GM20431 (cell line): ENCODE data around the gene HS3ST6.
"Not testable (repeated sequence)": the region's sequence is repeated elsewhere in the genome, so short reads cannot be mapped to it uniquely, and the experiment has no call there.

ENCODE experiments used
- in situ Hi-C: fragments of 300-500 bp; cut with MseI, MboI; formaldehyde crosslinking; loops from one replicate; pipeline ENCODE4 v1.15.0; 2020; ENCODE audit warnings: low sequenced_read_pairs; ENCODE audit not compliant: unreplicated experiment

HS3ST6 gene

DNA sequence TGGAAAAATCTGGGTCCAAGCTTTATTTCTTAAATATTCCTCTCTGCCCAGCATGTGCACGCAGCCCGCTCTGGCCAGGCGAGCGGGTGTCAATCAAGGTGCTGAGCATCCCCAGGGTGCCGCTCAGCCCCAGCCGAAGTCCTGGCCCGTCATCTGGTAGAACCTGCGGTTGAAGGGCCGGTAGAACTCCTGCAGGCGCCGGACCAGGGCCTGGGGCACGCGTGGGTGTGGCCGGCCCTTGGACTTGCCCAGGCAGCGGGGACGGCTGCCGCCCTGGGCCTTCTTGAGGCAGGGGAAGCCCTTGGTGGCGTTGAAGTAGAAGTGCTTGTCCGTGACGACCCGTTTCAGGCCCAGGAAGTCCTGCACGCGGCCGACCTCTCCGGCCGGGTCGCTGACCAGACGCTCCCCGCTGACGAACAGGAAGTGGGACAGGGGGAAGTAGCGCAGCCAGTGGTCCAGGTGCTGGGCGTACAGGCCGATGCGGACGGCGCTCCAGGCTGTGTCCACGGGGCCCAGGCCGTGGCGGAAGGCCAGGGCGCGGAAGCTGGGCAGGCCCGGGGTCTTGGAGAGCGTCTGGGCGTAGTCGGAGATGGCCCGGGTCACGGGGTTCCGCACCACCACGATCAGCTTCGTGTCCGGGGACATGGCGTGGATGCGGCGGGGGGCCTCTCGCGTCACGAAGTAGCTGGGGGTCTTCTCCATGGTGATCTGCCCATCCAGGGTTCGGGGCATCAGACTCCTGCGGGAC is 6.6 kb downstream of the HS3ST6 start:
- in situ Hi-C loops, result no loop called here

DNA sequence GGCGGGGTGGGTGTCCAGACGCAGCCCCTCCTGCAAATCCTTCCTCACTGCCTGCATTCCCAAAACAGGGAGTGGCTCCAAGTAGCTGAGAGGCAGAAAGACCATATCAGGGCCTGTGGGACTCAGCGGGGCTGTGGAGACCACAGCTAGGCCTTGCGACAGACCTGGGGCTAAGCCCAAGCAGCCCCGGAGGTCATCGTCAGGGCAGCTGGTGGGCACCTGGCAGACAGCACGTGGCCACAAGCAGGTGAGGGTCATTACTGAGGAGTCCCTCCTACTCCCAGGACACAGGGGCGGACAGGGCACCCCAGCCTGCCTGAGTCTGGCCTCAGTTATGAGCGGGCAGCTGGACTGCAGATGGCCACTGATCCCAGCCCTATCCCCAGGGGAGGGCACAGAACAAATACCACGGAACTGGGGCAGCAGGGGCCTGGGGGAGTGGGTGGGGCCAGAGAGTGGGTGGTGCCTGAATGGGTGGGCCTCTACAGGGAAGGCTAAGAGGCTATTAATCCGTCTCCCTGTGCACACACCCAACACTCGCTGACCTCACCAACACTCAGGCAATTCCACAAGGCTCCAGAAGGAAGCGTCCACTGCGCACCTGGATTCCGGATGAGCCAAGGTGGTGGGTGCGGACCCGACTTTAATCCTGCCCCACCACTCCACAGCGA is 8.5 kb downstream of the HS3ST6 start:
- in situ Hi-C loops, result no loop called here

DNA sequence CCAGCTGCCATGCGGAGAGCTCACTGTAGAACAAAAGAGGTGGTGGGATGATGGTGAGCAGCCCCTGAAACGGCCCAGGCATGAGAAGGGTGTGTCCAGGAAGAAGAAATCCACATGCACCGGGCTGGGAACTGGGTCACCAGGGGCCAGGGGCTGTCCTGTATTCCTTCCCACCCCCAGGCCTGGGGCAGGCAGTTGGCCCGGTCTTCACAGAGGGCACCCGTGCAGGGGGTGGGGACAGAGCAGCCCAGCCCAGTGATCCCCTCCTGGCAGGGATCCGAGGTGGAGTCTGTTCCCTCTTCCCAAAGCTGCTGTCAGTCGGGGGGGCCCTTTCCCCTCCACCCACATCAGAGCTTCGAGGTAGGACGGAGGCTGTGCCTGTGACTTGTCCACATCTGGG is 9.2 kb downstream of the HS3ST6 start:
- in situ Hi-C loops, result no loop called here

DNA sequence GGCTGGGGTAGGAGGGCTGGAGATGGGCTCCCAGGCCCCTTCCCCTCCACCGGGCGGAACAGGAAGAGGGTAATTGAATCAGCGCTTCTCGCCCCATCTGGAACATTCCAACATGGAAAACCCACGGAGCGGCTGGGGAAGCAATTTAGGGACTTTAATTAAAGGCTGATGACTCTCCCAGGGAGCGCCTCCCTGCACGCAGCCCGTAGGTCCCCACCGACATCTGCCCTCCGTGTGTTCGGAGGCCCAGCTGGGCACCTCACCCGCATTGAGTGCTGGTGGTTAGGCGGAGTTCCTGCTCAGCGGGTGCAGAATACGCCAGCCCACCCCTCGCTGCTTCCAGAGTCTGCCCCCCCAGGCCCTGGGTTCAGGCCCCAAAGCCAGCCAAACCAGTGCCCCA is 10.0 kb downstream of the HS3ST6 start:
- in situ Hi-C loops, result no loop called here

DNA sequence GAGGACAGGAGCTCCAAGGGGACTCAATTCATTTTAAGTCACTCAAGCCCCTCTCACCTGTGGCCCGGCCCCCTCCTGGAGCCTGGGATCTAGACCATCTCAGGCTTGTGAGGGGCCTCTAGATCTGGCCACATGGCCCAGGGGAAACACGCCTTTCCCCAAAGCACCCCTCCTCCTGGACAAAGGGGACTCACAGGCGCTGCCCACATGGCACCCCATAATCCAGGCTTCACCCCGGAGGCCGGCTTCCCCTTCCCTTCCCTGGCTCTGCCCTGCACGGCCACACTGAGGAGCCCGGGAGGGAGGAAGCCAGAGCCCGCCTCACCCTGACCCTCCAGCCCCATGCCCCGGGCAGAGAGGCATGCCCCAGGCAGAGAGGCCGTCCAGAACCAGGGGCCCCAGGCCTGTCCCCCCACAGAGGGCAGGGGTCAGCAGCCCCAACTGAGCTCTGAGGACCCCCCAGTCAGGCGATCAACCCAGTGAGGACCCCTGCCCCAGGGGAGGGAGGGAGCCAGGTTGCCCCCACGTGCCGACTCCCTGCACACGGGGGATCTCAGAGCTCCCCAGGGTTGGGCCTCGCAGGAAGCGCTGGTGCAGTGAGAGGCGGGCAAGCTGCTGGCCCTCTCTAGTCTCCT is 10.9 kb downstream of the HS3ST6 start:
- in situ Hi-C loops, result no loop called here

DNA sequence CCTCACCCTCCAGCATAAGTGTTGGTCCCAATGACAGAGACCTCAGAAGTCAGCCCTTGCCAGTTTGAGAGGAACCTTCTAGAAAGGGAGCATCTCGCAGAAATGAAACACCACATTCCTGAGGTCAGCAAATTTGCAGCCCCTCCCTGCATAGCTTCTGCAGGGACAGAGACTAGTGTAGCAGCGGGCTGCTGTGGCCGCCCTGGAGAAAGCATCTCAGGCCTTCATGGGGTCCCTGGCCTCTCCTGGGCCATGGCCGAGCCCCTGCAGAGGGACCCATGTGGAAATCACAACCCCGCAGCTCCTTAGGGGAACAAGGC is 11.4 kb downstream of the HS3ST6 start:
- in situ Hi-C loops, result no loop called here

DNA sequence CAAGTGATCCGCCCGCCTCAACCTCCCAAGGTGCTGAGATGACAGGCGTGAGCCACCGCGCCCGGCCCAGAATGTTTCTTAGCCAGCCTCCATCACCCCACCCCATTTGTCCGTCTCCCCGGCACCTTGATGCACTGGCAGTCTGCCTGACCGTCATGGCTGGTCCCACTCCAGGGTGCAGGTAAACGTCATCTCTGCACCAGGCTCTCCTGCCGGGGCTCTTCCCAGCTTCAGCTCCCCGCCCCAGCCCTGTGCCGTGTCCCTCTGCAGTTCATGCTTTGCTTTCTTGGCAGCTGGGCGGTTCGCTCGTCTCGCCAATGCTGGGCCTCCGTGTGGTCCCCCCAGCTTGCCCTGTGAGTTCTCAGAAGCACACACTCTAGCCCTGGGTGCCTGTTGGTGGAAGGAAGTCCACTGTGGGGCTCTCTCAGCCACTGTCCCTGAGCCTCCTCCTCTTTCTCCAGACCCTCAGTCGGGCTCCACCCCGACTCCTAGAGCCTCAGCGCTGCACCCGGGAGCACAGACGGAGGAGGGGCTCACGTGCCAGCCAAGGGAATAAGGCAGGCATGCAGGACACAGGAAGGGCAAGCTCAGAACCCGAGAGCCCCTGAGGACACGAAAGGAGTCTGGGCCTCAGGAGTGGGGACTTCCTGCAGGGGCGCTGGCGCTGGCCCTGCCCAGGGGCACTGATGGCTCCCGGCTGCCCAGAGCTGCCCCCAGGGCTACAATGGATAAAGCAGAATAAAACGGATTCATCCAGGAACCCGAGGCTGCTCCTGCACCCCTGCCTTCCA is 12.0 kb downstream of the HS3ST6 start:
- in situ Hi-C loops, result no loop called here

DNA sequence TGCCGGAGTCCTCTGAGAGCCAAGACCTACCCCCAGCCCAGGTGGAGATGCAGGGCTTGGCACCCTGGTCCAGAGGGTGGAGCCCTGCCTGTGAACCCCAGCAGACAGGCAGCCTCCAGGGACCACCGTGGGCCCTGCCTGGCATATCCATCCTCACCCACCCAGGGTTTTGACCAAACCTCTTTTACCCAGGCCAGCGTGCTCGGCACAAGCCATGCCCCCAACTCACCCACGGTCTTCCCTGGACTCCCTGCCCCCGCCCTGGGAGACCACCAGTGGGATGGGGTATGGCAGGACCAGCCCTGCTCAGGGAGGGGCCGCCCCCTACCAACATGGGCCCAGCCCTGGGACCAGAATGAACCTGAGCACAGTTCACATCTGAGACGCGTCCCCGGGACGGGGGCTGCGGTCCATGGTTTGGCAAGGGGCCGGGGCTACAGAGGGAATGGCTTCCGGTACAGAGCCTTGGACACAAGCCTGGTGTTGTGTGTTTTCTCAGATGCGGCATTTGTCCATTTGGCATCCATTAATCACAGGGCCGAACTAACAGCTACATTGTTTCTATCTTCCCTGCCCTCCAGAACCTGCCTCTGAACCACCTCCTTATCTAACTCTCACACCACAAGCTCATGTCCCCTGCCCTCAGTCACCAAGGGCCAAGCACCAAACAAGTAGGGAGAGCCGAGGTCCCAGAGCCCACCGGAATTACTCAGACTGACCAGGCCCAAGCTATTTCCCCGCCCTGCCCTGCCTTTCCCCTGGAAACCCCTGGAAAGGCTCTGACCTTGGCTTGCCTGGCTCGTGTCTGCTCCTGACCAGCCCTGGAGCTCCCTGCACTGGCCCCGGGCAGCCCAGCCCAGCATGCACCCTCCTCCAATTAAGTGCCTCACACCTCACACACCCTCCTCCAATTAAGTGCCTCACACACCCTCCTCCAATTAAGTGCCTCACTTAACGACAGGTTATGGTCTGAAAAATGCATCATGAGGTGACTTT is 14.1 kb downstream of the HS3ST6 start:
- in situ Hi-C loops, result no loop called here

DNA sequence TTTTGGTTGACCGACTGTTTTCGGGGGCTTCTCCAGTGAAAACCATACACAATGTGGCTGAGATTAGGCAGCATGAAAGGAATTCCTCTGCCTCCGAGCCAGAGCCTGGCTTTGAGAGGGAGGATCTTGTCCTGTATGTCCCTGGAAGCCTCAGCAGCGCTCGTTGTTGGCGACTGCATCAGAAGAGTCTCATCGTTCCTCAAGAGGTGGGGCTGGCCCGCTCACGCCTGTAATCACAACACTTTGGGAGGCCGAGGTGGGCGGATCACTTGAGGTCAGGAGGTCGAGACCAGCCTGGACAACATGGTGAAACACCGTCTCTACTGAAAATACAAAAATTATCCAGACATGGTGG is 15.0 kb downstream of the HS3ST6 start:
- in situ Hi-C loops, result no loop called here

DNA sequence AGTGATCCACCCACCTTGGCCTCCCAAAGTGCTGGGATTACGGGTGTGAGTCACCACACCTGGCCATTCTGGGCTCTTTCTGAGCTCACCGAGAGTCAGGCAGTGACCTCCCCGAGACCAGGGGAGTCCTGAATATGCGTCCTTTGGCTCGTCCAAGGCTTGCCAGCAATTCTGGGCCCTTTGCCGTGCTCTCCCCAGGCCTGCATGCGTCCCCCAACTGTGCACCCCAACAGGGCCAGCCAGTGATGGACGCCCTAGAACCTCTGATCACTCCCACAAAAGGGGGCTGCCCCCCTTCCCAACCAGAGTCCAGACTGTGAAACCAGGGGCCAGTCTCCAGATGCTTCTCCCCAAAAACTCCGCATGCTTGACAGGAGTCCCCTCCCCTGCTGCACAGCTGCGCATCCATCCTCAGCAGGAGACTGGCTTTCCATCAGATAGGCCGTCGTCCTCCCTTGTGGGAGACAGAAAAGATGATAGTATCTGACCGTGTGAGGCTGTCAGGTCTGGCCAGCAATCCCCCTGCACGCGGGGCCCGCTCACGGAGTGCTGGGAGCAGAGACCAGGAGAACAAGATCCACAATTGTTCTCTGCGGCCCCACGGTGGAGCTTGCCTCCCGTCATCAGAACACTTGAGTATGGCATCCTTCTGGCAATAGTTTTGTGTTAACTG is 15.5 kb downstream of the HS3ST6 start:
- in situ Hi-C loops, result no loop called here

DNA sequence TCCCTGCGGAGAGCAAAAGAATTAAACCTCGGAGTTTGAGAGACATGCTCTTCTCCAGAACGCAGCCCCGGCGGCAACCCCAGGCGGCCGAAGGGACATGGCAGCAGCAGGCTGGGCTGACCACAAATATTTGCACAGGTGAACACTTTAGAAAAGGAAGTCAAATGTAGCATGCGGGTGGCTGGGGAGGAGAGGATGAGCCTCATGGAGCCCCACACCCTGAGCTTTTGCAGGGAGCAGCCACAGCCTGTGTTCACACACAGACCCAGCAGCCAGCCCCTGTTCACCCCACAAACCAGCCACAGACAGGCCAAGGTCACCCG is 17.8 kb downstream of the HS3ST6 start:
- in situ Hi-C loops, result no loop called here

DNA sequence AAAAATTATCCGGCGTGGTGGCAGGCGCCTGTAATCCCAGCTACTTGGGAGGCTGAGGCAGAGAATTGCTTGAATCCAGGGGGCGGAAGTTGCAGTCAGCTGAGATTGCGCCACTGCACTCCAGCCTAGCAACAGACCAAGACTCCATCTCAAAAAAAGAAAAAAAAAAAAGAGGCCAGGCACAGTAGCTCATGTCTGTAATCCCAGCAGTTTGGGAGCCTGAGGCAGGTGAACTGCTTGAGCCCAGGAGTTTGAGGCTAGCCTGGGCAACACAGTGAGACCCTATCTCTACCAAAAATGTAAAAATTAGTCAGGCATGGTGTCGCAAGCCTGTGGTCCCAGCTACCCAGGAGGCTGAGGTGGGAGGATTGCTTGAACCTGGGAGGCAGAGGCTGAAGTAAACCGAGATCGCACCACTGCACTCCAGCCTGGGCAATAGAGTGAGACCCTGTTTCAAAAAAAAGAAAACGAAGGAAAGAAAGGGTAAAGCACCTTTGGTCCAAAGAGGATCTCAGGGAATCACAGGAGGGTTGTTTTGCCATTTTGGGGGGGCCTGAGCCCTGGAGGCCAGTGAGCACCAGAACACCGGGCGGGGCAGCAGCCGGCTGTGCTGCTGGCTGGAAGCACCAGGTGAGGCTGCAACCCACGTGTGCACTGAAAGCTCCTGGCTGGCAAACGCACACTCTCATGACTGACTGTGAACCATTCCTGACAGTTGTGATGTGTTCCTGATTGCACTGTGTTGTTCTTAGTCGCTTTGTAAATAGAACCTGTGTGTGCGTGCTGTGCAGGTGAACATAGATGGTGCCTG is 18.4 kb downstream of the HS3ST6 start:
- in situ Hi-C loops, result no loop called here

DNA sequence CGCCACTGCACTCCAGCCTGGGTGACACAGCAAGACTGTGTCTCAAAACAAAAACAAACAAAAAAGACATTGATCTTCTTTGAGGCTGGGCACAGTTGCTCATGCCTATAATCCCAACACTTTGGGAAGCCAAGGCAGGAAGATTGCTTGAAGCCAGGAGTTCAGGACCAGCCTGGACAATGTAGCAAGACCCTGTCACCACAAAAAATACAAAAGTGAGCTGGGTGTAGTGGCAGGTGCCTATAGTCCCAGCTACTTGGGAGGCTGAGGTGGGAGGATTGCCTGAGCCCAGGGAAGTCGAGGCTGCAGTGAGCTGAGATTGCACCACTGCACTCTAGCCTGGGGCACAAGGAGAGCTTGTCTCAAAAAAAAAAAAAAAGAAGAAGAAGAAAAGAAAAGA is 20.5 kb downstream of the HS3ST6 start:
- in situ Hi-C loops, result not testable (repeated sequence)

DNA sequence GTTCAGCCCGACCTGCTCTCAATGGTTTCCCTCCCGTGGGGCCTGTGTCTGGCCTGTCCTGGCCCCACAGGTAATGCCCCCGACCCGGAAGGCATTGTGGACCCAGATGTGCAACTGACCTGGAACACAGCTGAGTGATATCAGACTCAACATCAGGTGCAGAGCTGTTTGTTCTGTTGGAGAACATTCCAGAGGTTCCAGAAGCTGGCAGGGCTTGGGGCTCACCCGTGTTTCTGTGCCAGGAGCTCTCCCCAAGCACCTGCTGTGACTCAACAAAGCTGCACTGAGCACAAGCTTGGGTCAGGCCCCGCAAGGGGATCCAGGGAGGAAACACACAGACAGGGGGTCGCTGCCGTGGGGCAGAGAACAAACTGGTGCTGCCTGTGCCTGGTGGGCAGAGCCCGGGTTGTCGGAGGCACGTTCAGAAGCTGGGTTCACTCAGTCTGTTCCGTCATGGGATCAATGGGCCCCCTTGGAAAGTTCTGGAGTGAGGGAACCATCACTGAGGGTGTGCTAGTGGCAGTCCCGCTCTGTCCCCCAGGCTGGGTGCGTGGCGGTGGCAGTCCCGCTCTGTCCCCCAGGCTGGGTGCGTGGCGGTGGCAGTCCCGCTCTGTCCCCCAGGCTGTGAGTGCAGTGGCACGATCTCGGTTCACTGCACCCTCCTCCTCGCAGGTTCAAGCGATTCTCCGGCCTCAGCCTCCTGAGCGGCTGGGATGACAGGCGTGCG is 22.1 kb downstream of the HS3ST6 start:
- in situ Hi-C loops, result no loop called here

DNA sequence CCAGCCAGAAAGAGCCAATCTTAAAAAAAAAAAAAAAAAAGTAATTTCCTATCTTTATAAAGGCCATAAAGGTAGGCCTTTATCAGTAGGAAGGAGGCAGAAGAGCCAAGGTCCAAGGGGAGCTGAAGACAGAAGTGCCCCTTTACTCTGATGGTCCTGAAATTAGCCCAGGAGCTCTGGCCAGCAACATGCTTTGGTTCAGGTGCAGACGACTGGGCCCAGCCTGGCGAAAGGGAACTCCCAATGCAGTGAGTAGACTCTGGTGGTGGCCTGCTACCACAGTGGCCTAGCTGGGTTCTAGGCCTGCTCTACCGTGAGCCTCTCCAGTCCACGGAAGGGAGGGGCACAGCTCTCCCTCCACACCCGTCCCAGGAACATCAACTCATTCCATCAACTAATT is 23.1 kb downstream of the HS3ST6 start:
- in situ Hi-C loops, result no loop called here

DNA sequence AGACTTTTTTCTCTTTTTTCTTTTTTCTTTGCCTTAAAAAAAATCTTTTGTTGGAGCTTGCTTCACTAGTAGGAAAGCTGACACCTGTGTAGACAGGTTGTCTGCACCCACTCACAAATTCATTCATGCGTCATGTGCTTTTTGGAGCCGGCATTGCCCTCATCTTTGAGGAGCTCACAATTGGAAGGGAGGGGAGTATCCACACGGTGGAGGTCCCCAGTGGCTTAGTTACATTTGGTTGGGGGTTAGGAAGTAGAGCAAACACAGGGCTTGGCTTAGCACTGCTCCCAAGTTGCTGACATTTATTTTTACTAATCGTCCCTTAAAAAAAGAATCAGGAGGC is 27.5 kb downstream of the HS3ST6 start:
- in situ Hi-C loops, result no loop called here

DNA sequence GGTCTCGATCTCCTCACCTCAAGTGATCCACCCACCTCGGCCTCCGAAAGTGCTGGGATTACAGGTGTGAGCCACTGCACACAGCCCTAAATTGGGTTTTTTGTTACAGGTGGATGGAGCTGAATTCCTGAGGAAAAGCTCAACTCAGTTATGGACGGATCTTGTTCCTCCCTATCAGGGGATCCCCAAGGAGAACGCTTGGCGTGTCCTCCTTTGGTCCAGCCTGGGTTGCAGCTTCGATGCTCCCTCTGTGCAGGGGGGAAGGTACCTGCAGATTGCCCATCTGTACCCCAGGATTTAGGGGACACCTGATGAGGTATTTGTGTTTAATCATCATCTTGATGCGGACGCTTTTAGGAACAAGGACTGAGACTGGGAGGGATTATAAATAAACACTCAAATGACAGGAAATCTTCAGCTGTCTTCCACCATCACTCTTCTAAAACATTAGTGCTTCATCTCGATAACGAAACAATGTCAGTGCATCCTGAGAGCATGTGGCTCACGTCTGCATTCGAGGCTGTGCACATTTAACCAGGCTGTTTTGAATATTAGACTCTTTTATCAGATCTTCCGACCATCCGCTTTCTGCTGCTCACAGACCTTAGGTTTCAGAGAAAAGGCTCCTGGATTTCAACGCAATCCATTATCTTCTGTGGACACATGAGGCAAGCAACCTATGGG is 28.0 kb downstream of the HS3ST6 start:
- in situ Hi-C loops, result no loop called here
